ENCODE results near the gene WDR83.

DNA sequence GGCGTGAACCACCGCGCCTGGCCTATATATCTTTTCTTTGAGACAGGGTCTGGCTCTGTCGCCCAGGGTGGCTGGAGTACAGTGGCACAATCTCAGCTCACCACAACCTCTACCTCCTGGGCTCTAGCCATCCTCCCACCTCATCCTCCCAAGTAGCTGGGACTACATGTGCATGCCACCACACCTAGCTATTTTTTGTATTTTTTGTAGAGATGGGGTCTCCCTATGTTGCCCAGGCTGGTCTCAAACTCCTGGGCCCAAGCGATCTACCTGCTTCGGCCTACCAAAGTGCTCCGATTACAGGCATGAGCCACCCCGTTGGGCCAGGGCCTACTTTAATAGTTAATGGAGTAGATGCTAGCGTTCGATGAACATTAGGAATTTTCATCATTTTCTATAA, 53.7 kb downstream of the WDR83 start:
- TF ChIP-seq MXI1 (IDR thresholded peaks at IDR 0.05; ENCODE audit: borderline replicate concordance, low read depth, low read length): no peak
- TF ChIP-seq, protein P1, sequence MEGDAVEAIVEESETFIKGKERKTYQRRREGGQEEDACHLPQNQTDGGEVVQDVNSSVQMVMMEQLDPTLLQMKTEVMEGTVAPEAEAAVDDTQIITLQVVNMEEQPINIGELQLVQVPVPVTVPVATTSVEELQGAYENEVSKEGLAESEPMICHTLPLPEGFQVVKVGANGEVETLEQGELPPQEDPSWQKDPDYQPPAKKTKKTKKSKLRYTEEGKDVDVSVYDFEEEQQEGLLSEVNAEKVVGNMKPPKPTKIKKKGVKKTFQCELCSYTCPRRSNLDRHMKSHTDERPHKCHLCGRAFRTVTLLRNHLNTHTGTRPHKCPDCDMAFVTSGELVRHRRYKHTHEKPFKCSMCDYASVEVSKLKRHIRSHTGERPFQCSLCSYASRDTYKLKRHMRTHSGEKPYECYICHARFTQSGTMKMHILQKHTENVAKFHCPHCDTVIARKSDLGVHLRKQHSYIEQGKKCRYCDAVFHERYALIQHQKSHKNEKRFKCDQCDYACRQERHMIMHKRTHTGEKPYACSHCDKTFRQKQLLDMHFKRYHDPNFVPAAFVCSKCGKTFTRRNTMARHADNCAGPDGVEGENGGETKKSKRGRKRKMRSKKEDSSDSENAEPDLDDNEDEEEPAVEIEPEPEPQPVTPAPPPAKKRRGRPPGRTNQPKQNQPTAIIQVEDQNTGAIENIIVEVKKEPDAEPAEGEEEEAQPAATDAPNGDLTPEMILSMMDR (conservative IDR thresholded peaks at IDR 0.05; ENCODE audit: low read depth, low read length): no peak
- no peak for TF ChIP-seq POLR2A (IDR thresholded peaks at IDR 0.05; ENCODE audit: low read depth, low read length)
- TF ChIP-seq CEBPB (IDR thresholded peaks at IDR 0.05; ENCODE audit: low read depth, low read length): no peak
- TF ChIP-seq RCOR1 (IDR thresholded peaks at IDR 0.05; ENCODE audit: insufficient replicate concordance, low read length): no peak
- no peak for TF ChIP-seq MAFK (IDR thresholded peaks at IDR 0.05; ENCODE audit: low read depth, low read length)
- TF ChIP-seq, protein P2, sequence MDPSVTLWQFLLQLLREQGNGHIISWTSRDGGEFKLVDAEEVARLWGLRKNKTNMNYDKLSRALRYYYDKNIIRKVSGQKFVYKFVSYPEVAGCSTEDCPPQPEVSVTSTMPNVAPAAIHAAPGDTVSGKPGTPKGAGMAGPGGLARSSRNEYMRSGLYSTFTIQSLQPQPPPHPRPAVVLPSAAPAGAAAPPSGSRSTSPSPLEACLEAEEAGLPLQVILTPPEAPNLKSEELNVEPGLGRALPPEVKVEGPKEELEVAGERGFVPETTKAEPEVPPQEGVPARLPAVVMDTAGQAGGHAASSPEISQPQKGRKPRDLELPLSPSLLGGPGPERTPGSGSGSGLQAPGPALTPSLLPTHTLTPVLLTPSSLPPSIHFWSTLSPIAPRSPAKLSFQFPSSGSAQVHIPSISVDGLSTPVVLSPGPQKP (IDR thresholded peaks at IDR 0.05; ENCODE audit: borderline replicate concordance, low read depth, low read length): no peak
